ENCODE results near the gene TPM3. TPM values are rescaled to one million over a fixed set of nuclear protein-coding genes. Genes with fewer than 3 reads are reported as not detected.

The TPM3 gene
- total and polyA plus RNA-seq, 2 donors (not counting 1 experiment from before 2014, with no cell fraction given) = 186 to 300 TPM

DNA sequence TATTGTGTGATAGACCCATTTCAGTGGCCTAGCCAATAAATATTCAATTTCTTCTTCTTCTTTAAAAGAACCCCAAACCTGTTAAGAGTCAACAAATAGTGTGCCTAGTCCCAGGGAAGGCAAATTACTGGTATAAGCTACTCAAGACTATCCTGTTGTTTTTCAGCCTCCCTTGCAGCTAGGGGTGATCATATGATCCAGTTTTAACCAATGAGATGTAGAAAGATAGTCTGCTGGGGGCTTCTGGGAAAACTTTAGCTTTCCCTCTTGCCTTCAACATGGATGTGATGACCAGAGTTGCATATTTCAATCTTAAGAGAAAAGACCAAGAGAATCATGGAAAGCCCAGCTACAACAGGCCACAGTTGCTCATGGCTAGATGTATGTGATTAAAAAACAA is 32.3 kb downstream of the TPM3 start:
- H3K27ac Mint-ChIP-seq = no peak overlapping the region
- no peak overlapping the region for H3K4me3 ChIP-seq (ENCODE audit: control extremely low read depth in 1 of 5, extremely low read depth in 1 of 5, insufficient read depth in 1 of 5, low read depth in 2 of 5, low read length in 4 of 5)
- no peak overlapping the region for H3K4me2 ChIP-seq (replicated peaks; ENCODE audit: low read depth, low read length, poor library complexity, severe bottlenecking)
- peaks cover 0 to 8% (median 0%) of the 10 kb centered on the region in 3 donors for H3K9me3 ChIP-seq (ENCODE audit: control extremely low read depth in 1 of 3, control insufficient read depth in 2 of 3, insufficient read depth in 1 of 3, low read length in 2 of 3)
- no peak overlapping the region for H3K9ac ChIP-seq (ENCODE audit: low read length)
- CTCF ChIA-PET = interaction anchor here (0.6 to 1.1 kb wide), 3 partner anchors 18 to 363 kb away, joined by 3 to 5 read pairs (median 3); no protein-coding TSS in a partner anchor
- H2AFZ ChIP-seq (ENCODE audit: insufficient read depth, low read depth, low read length, poor library complexity, severe bottlenecking) = no peak overlapping the region
- H3K9me3 Mint-ChIP-seq (ENCODE audit: insufficient read depth) = peaks cover 2% of the 10 kb centered on the region
- DNase-seq = no peak
- H3K4me3 Mint-ChIP-seq = no peak overlapping the region
- intact Hi-C loops (cut with micrococcal nuclease) = no loop called here
- H3K27me3 ChIP-seq (replicated peaks in 1 of 4; ENCODE audit: control extremely low read depth in 1 of 4, control insufficient read depth in 3 of 4, insufficient read depth in 4 of 4, low read length in 3 of 4) = no peaks in the 10 kb centered on the region
- H3K36me3 ChIP-seq (replicated peaks in 1 of 2; ENCODE audit: control extremely low read depth in 1 of 2, control insufficient read depth in 1 of 2, extremely low read depth in 1 of 2, insufficient read depth in 2 of 2, low read length in 1 of 2) = peaks cover 3 to 89% of the 10 kb centered on the region in 2 experiments
- no peaks in the 10 kb centered on the region for H3K27me3 Mint-ChIP-seq
- no peak for ATAC-seq (ENCODE audit: low read depth)
- POLR2A ChIA-PET = no interaction called here
- H3K27ac ChIP-seq (ENCODE audit: low read length in 2 of 2) = peak overlapping the region in 1 of 2 donors; percentile 62
- peaks cover 39% of the 10 kb centered on the region for H4K20me1 ChIP-seq (ENCODE audit: control insufficient read depth, insufficient read depth, low read length, poor library complexity, severe bottlenecking)
- peaks cover 25% of the 10 kb centered on the region for H3K4me1 Mint-ChIP-seq
- no peak for TF ChIP-seq EZH2 (IDR thresholded peaks at IDR 0.05; ENCODE audit: borderline replicate concordance, insufficient read depth, low read depth, low read length, poor library complexity, severe bottlenecking)
- TF ChIP-seq, protein P1, sequence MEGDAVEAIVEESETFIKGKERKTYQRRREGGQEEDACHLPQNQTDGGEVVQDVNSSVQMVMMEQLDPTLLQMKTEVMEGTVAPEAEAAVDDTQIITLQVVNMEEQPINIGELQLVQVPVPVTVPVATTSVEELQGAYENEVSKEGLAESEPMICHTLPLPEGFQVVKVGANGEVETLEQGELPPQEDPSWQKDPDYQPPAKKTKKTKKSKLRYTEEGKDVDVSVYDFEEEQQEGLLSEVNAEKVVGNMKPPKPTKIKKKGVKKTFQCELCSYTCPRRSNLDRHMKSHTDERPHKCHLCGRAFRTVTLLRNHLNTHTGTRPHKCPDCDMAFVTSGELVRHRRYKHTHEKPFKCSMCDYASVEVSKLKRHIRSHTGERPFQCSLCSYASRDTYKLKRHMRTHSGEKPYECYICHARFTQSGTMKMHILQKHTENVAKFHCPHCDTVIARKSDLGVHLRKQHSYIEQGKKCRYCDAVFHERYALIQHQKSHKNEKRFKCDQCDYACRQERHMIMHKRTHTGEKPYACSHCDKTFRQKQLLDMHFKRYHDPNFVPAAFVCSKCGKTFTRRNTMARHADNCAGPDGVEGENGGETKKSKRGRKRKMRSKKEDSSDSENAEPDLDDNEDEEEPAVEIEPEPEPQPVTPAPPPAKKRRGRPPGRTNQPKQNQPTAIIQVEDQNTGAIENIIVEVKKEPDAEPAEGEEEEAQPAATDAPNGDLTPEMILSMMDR (IDR thresholded peaks at IDR 0.05) = no peak
- H3K4me1 ChIP-seq (ENCODE audit: control insufficient read depth in 2 of 2, insufficient read depth in 2 of 2, low read length in 2 of 2) = peaks cover 15 to 17% of the 10 kb centered on the region in 2 donors
- H3K79me2 ChIP-seq (ENCODE audit: control insufficient read depth, insufficient read depth, low read length) = peaks cover 17% of the 10 kb centered on the region

DNA sequence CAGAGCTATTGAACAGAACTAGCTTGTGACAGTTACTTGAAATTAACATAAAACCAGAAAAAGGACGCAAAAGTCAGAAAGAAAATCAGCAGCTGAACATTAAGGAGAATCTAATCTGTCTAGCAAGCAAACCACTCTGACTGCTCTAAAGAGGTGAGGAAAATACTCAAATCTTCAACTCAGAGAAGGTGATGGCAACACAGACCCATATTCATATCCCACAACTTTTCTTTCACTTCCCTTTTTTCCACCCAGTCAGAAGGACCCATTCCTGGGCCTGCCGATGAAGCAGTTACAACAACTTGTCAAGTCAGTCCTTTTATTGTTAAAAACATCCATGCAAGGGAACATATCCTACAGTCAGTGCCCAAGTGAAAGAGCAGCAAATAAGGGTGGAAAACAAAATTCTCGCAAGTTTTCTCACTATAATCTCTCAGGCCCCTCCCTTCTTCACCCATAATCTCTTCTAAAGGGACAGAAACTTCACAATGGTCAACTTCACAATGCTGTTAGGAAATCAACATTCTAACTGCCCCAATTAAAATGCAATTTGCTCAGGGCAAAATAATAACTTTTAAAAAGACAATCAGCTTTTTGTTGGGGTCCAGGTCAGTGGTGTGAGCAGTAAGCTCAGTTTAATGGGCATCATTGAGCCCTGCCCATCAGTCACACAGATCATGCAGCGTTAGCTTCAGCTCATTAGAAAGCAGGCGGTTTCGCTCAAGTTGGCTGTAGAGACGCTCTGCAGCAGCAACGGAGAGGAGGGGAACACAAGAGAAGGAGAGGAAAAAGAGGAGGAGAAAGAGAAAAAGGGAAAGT is 33.4 kb downstream of the TPM3 start:
- H3K27ac Mint-ChIP-seq = peak overlapping the region; percentile 77
- peaks cover 2% of the 10 kb centered on the region for H3K9me3 Mint-ChIP-seq (ENCODE audit: insufficient read depth)
- TF ChIP-seq EZH2 (IDR thresholded peaks at IDR 0.05; ENCODE audit: borderline replicate concordance, insufficient read depth, low read depth, low read length, poor library complexity, severe bottlenecking) = no peak
- TF ChIP-seq, protein P1 (IDR thresholded peaks at IDR 0.05) = no peak
- no peak overlapping the region for H3K9ac ChIP-seq (ENCODE audit: low read length)
- peaks cover 3 to 82% of the 10 kb centered on the region in 2 experiments for H3K36me3 ChIP-seq (replicated peaks in 1 of 2; ENCODE audit: control extremely low read depth in 1 of 2, control insufficient read depth in 1 of 2, extremely low read depth in 1 of 2, insufficient read depth in 2 of 2, low read length in 1 of 2)
- peaks cover 10% of the 10 kb centered on the region for H3K79me2 ChIP-seq (ENCODE audit: control insufficient read depth, insufficient read depth, low read length)
- peaks cover 0 to 8% (median 0%) of the 10 kb centered on the region in 3 donors for H3K9me3 ChIP-seq (ENCODE audit: control extremely low read depth in 1 of 3, control insufficient read depth in 2 of 3, insufficient read depth in 1 of 3, low read length in 2 of 3)
- peaks cover 15 to 17% of the 10 kb centered on the region in 2 donors for H3K4me1 ChIP-seq (ENCODE audit: control insufficient read depth in 2 of 2, insufficient read depth in 2 of 2, low read length in 2 of 2)
- ATAC-seq (ENCODE audit: low read depth) (peak; percentile 57), DNase-seq (peak; percentile 47)
- no peaks in the 10 kb centered on the region for H3K27me3 ChIP-seq (replicated peaks in 1 of 4; ENCODE audit: control extremely low read depth in 1 of 4, control insufficient read depth in 3 of 4, insufficient read depth in 4 of 4, low read length in 3 of 4)
- ChIA-PET POLR2A (interaction anchor here (0.6 kb wide), 1 partner anchor 18 kb away, joined by 6 read pairs; no protein-coding TSS in a partner anchor), CTCF (interaction anchor here (1.1 kb wide), 1 partner anchor 19 kb away, joined by 3 read pairs; no protein-coding TSS in a partner anchor)
- peak overlapping the region; percentile 27 for H3K4me2 ChIP-seq (replicated peaks; ENCODE audit: low read depth, low read length, poor library complexity, severe bottlenecking)
- H3K27me3 Mint-ChIP-seq = no peaks in the 10 kb centered on the region
- 75% methylated on average over 4 of the region's 8 CpGs for WGBS (ENCODE audit: insufficient coverage)
- H3K27ac ChIP-seq (ENCODE audit: low read length in 2 of 2) = peak overlapping the region; percentile 19 to 62
- no peak overlapping the region for H2AFZ ChIP-seq (ENCODE audit: insufficient read depth, low read depth, low read length, poor library complexity, severe bottlenecking)
- H3K4me3 Mint-ChIP-seq = peak overlapping the region; percentile 21
- peaks cover 25% of the 10 kb centered on the region for H3K4me1 Mint-ChIP-seq
- no peak overlapping the region for H3K4me3 ChIP-seq (ENCODE audit: control extremely low read depth in 1 of 5, extremely low read depth in 1 of 5, insufficient read depth in 1 of 5, low read depth in 2 of 5, low read length in 4 of 5)
- H4K20me1 ChIP-seq (ENCODE audit: control insufficient read depth, insufficient read depth, low read length, poor library complexity, severe bottlenecking) = peaks cover 31% of the 10 kb centered on the region
- intact Hi-C loops (cut with micrococcal nuclease) = no loop called here
